Neural cell (in vitro differentiated cells): ENCODE data around the gene ABCG5. TPM values are rescaled to one million over a fixed set of nuclear protein-coding genes. Genes with fewer than 3 reads are reported as not detected.

Experiments
- H2AFZ ChIP-seq: fragments of 200-600, 300-800 bp; sonication (generic), shearing (Covaris generic); 2 replicates; pipeline ENCODE4 v1.6.0; 2014; ENCODE audit warnings: low read depth, mild to moderate bottlenecking, antibody characterized with exemption, low read length, moderate library complexity
- H3F3A ChIP-seq: fragments of 200-600 bp; shearing (Covaris generic); 2 replicates; pipeline ENCODE4 v1.6.1; 2016; ENCODE audit warnings: mild to moderate bottlenecking, moderate library complexity, mixed read lengths, antibody characterized with exemption, low read length; ENCODE audit not compliant: insufficient read depth, poor library complexity, severe bottlenecking
- H3K27ac ChIP-seq: fragments of 200-600, 300-800 bp; sonication (generic), shearing (Covaris generic); 2 replicates; pipeline ENCODE4 v1.5.1; 2014; ENCODE audit warnings: mild to moderate bottlenecking, low read length, moderate library complexity
- H3K27me3 ChIP-seq: fragments of 300-800, 200-600 bp; sonication (generic), shearing (Covaris generic); 2 replicates; pipeline ENCODE4 v1.6.0; 2014; ENCODE audit warnings: mild to moderate bottlenecking, low read depth, low read length, moderate library complexity; ENCODE audit not compliant: insufficient read depth
- H3K36me3 ChIP-seq: fragments of 300-800, 200-600 bp; sonication (generic), shearing (Covaris generic); 2 replicates; pipeline ENCODE4 v1.5.1; 2014; ENCODE audit warnings: mild to moderate bottlenecking, antibody characterized with exemption, low read length, moderate library complexity; ENCODE audit not compliant: insufficient read depth
- H3K4me2 ChIP-seq: fragments of 300-800, 200-600 bp; sonication (generic), shearing (Covaris generic); 2 replicates; pipeline ENCODE4 v1.6.0; 2014; ENCODE audit warnings: mild to moderate bottlenecking, low read length
- H3K4me3 ChIP-seq: fragments of 300-800, 200-600 bp; sonication (generic), shearing (Covaris generic); 2 replicates; pipeline ENCODE4 v1.5.1; 2014; ENCODE audit warnings: mild to moderate bottlenecking, low read length, moderate library complexity
- H3K79me2 ChIP-seq: fragments of 200-600 bp; shearing (Covaris generic); replicated peaks from 2 replicates; pipeline ENCODE4 v1.6.0; 2014; ENCODE audit warnings: mild to moderate bottlenecking, low read length, moderate library complexity; ENCODE audit not compliant: insufficient read depth
- H3K9ac ChIP-seq: fragments of 300-800, 200-600 bp; sonication (generic), shearing (Covaris generic); 2 replicates; pipeline ENCODE4 v1.6.1; 2016; ENCODE audit warnings: mild to moderate bottlenecking, low read length, mixed read lengths
- H3K9me2 ChIP-seq: fragments of 200-600 bp; shearing (Covaris generic); 2 replicates; pipeline ENCODE4 v1.6.1; 2016; ENCODE audit warnings: mild to moderate bottlenecking, low read length, mixed read lengths; ENCODE audit not compliant: insufficient read depth
- H3K9me3 ChIP-seq: fragments of 200-600, 300-800 bp; sonication (generic), shearing (Covaris generic); 2 replicates; pipeline ENCODE4 v1.6.1; 2016; ENCODE audit warnings: mild to moderate bottlenecking, mixed run types, low read length, moderate library complexity, mixed read lengths
- H4K20me1 ChIP-seq: fragments of 200-600 bp; shearing (Covaris generic); 2 replicates; pipeline ENCODE4 v1.6.1; 2016; ENCODE audit warnings: mild to moderate bottlenecking, mixed run types; ENCODE audit not compliant: insufficient read depth
- CTCF ChIP-seq: fragments of 450-650 bp; IDR thresholded peaks from 2 replicates; pipeline ENCODE4 v1.5.1; 2014; ENCODE audit warnings: antibody characterized with exemption, mild to moderate bottlenecking, moderate library complexity; ENCODE audit not compliant: poor library complexity, severe bottlenecking
- EP300 ChIP-seq: fragments of 450-650 bp; conservative IDR thresholded peaks from 2 replicates; pipeline ENCODE4 v1.6.1; 2014; ENCODE audit warnings: antibody characterized with exemption, mild to moderate bottlenecking, moderate library complexity; ENCODE audit not compliant: poor library complexity, severe bottlenecking
- EZH2 ChIP-seq: fragments of 200-600, 300-800 bp; shearing (Covaris generic), sonication (generic); IDR thresholded peaks from 2 replicates; pipeline ENCODE4 v1.6.1; 2014; ENCODE audit warnings: antibody characterized with exemption, low read length, borderline replicate concordance, mild to moderate bottlenecking; ENCODE audit not compliant: insufficient read depth, poor library complexity, severe bottlenecking
- MXI1 ChIP-seq: fragments of 450-650 bp; conservative IDR thresholded peaks from 2 replicates; pipeline ENCODE4 v1.6.1; 2014; ENCODE audit warnings: antibody characterized with exemption, mild to moderate bottlenecking; ENCODE audit not compliant: poor library complexity, severe bottlenecking
- POLR2AphosphoS5 ChIP-seq: IDR thresholded peaks from 2 replicates; pipeline ENCODE4 v1.6.1; 2012
- RAD21 ChIP-seq: fragments of 450-650 bp; conservative IDR thresholded peaks from 2 replicates; pipeline ENCODE4 v1.6.1; 2014; ENCODE audit warnings: antibody characterized with exemption, mild to moderate bottlenecking, moderate library complexity
- SMC3 ChIP-seq: fragments of 450-650 bp; conservative IDR thresholded peaks from 2 replicates; pipeline ENCODE4 v1.6.1; 2014; ENCODE audit warnings: antibody characterized with exemption, mild to moderate bottlenecking, moderate library complexity; ENCODE audit not compliant: poor library complexity
- TAF1 ChIP-seq: IDR thresholded peaks from 2 replicates; pipeline ENCODE4 v1.6.1; 2012; ENCODE audit warnings: low read depth
- polyA plus RNA-seq: library from polyadenylated mRNA; depleted of rRNA; stranded (reverse); fragments of >200 nt; gene quantifications from 2 replicates; pipeline ENCODE4 v1.2.3, GENCODE V29; 2014
- TF ChIP-seq, protein P1 (sequence below): IDR thresholded peaks from 2 replicates; pipeline ENCODE4 v1.6.1; 2012; ENCODE audit warnings: borderline replicate concordance

The ABCG5 gene
- polyA plus RNA-seq, 1 donor from 2014 or later = not detected

DNA sequence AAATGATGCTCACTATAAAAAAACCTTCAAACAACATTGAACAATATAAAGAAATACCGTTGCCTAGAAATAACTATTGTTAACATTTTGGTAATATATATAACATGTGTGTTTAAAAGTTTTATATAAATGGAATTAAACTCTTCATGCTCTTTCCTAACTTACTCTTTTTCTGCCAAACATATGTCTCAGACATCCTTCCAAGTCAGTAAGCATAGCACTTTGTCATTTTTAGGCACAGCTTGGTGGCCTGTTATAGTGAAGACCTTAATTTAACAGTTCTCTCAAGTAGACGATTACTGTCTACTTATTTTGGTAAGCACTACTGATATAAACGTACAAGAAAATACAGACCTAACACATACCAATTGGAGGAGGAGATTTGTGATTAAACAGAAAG, 23.9 kb downstream of the ABCG5 start (continued):
- TF ChIP-seq MXI1 (no peak), RAD21 (no peak)

- Histone ChIP-seq H3K9ac (no peak overlapping the region), H3K27ac (no peak overlapping the region), H3F3A (no peaks in the 10 kb centered on the region), H3K27me3 (no peaks in the 10 kb centered on the region), H2AFZ (no peak overlapping the region), H3K4me3 (no peak overlapping the region), H3K36me3 (no peaks in the 10 kb centered on the region), H3K79me2 (no peaks in the 10 kb centered on the region), H3K9me3 (no peaks in the 10 kb centered on the region), H3K9me2 (no peaks in the 10 kb centered on the region), H4K20me1 (no peaks in the 10 kb centered on the region), H3K4me2 (no peak overlapping the region)
- TF ChIP-seq SMC3 (no peak), EP300 (peak; percentile 77), EZH2 (no peak), TAF1 (no peak), MXI1 (no peak), RAD21 (no peak), CTCF (no peak), POLR2AphosphoS5 (peak; percentile 77)
- TF ChIP-seq, protein P1, sequence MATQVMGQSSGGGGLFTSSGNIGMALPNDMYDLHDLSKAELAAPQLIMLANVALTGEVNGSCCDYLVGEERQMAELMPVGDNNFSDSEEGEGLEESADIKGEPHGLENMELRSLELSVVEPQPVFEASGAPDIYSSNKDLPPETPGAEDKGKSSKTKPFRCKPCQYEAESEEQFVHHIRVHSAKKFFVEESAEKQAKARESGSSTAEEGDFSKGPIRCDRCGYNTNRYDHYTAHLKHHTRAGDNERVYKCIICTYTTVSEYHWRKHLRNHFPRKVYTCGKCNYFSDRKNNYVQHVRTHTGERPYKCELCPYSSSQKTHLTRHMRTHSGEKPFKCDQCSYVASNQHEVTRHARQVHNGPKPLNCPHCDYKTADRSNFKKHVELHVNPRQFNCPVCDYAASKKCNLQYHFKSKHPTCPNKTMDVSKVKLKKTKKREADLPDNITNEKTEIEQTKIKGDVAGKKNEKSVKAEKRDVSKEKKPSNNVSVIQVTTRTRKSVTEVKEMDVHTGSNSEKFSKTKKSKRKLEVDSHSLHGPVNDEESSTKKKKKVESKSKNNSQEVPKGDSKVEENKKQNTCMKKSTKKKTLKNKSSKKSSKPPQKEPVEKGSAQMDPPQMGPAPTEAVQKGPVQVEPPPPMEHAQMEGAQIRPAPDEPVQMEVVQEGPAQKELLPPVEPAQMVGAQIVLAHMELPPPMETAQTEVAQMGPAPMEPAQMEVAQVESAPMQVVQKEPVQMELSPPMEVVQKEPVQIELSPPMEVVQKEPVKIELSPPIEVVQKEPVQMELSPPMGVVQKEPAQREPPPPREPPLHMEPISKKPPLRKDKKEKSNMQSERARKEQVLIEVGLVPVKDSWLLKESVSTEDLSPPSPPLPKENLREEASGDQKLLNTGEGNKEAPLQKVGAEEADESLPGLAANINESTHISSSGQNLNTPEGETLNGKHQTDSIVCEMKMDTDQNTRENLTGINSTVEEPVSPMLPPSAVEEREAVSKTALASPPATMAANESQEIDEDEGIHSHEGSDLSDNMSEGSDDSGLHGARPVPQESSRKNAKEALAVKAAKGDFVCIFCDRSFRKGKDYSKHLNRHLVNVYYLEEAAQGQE = peak; percentile 67
Measured at GRCh38 chr2:43812947-43813346, 25.7 kb downstream of the ABCG5 start.

DNA sequence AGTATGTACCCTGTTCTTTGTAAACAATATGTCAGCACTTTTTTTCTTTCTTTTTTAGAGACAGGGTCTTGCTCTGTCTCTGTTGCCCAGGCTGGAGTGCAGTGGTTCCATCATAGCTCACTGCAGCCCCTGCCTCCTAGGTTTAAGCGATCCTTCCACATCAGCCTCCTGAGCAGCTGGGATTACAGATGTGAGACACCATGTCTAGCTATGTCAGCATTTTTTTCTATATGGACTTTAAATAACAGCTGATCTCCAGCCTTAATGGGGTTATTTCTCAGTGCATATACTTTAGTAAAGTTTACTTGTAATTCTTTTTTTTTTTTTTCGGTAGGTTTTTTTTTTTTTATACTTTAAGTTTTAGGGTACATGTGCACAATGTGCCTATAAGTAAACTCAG, 26.6 kb downstream of the ABCG5 start:
- Histone ChIP-seq H3F3A (no peaks in the 10 kb centered on the region), H3K9ac (no peak overlapping the region), H3K36me3 (no peaks in the 10 kb centered on the region), H3K4me3 (no peak overlapping the region), H4K20me1 (no peaks in the 10 kb centered on the region), H3K4me2 (no peak overlapping the region), H3K27ac (no peak overlapping the region), H2AFZ (no peak overlapping the region), H3K79me2 (no peaks in the 10 kb centered on the region), H3K9me2 (no peaks in the 10 kb centered on the region), H3K9me3 (no peaks in the 10 kb centered on the region), H3K27me3 (no peaks in the 10 kb centered on the region)
- TF ChIP-seq POLR2AphosphoS5 (no peak), EZH2 (no peak), MXI1 (no peak), TAF1 (no peak), SMC3 (no peak), EP300 (no peak), CTCF (no peak)
